Pancreas (tissue), 10 donors: ENCODE results near the gene DNMT3A. TPM values are rescaled to one million over a fixed set of nuclear protein-coding genes. Genes with fewer than 3 reads are reported as not detected.

Source experiments
- ATAC-seq, 4 donors: fragments of 200-7000 bp; cut with Tn5 transposase; one replicate each; pipeline versions ENCODE4 v1.8.0 to v1.9.1; 2020; ENCODE audit warnings: mild to moderate bottlenecking in 4 of 4, moderate library complexity in 4 of 4
- DNase-seq, 6 donors: peaks; one replicate each; pipeline ENCODE4 v3.0.0-alpha.2; 2020
- FAIRE-seq: peaks from 2 replicates; lab custom pipeline; 2012; peaks lifted over from hg19 to GRCh38; lab: Jason Lieb, UNC
- H3K27ac ChIP-seq, 4 donors: fragments of 200-600 bp; sonication (generic); 1 replicate in 3 of 4; 2 replicates in 1 of 4; pipeline versions ENCODE4 v1.5.0 to v1.8.0; 2020
- H3K27me3 ChIP-seq, 4 donors: fragments of 200-600 bp; one replicate each; pipeline ENCODE4 v1.8.0; 2021
- H3K36me3 ChIP-seq, 3 donors: fragments of 200-600 bp; sonication (generic) in 1 of 3; one replicate each; pipeline versions ENCODE4 v1.5.0 to v1.8.0; 2020 to 2021
- H3K4me1 ChIP-seq, 3 donors: fragments of 200-600 bp; one replicate each; pipeline ENCODE4 v1.8.0; 2021
- H3K4me3 ChIP-seq, 4 donors: fragments of 200-600 bp; sonication (generic) in 2 of 4; one replicate each; pipeline versions ENCODE4 v1.5.0 to v1.8.0; 2020 to 2021
- H3K9me3 ChIP-seq, 4 donors: fragments of 200-600 bp; one replicate each; pipeline ENCODE4 v1.8.0; 2021
- WGBS, 2 donors: extraction: QIAGEN DNeasy Blood & Tissue Kit; methylation state at CpG; one replicate each; pipeline ENCODE4 v1.1.7; 2013; 5-methylcytosine and 5-hydroxymethylcytosine counted together
- intact Hi-C, 3 donors: fragments of 100-400 bp; cut with DNase I; formaldehyde crosslinking; loops; one replicate each; pipeline versions ENCODE4 v1.11.1 to v1.14.2; 2022
- polyA plus RNA-seq, 2 donors: library from polyadenylated mRNA; stranded (reverse); fragments of 200-250 nt; gene quantifications; one replicate each; pipeline ENCODE4 v1.2.3, GENCODE V29; 2013
- total RNA-seq, 6 donors: library from RNA; stranded (reverse); fragmentation: NEBNext Ultra II Directional in 4 of 6; extraction: Animal tissue kit (Norgen Biotek cat#: 25700) in 4 of 6; gene quantifications; one replicate each; pipeline versions ENCODE4 v1.2.1 to v1.2.4, GENCODE V29; 2021 to 2023
- TF ChIP-seq, protein P1 (sequence below), 4 donors: fragments of 200-600 bp; sonication (generic) in 3 of 4; IDR thresholded peaks; one replicate each; pipeline versions ENCODE4 v1.5.0 to v1.8.0; 2021; ENCODE audit warnings: antibody characterized with exemption in 4 of 4
- donor health status: healthy with polysubstance abuse.
- donor health status: DM: no; HTN: no; CAD: no; lungs with moderate emphysema.
- donor health status: DM: no; HTN: no; CAD: no.
- donor health status: control.
- donor health status: control.
- donor health status: Bipolar disorder and iron deficiency.
- donor health status: DM: yes; HTN: yes; CAD: no.
- donor health status: DM: no; HTN: no; CAD: no.
- donor health status: DM: no; HTN: no; CAD: no.
- donor health status: DM: yes; HTN: yes; CAD: no.

DNMT3A gene
- total and polyA plus RNA-seq, 8 donors: 10.3 to 30.9 (median 17.5) TPM

DNA sequence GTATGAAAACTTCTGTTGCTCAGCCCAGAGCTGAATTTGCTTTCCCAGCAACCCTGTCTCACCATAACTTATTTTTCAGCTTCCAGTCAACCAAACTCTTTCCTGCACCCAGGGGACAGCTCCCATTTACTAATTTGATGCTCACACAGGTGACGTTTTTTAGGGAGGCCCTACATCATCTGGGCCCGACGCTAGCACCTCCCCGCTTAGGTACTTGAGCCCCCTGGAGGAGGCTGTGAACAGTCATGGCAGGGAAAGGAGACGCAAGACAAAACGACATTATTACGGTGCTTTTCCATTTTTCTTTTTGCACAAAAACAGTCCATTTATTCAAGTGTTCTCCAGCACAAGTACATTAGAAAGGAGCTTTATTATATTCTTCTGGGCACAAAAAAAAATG is 114.1 kb downstream of the DNMT3A start:
- no peak for DNase-seq
- ATAC-seq: no peak
- no peak overlapping the region for H3K27ac ChIP-seq
- TF ChIP-seq, protein P1, sequence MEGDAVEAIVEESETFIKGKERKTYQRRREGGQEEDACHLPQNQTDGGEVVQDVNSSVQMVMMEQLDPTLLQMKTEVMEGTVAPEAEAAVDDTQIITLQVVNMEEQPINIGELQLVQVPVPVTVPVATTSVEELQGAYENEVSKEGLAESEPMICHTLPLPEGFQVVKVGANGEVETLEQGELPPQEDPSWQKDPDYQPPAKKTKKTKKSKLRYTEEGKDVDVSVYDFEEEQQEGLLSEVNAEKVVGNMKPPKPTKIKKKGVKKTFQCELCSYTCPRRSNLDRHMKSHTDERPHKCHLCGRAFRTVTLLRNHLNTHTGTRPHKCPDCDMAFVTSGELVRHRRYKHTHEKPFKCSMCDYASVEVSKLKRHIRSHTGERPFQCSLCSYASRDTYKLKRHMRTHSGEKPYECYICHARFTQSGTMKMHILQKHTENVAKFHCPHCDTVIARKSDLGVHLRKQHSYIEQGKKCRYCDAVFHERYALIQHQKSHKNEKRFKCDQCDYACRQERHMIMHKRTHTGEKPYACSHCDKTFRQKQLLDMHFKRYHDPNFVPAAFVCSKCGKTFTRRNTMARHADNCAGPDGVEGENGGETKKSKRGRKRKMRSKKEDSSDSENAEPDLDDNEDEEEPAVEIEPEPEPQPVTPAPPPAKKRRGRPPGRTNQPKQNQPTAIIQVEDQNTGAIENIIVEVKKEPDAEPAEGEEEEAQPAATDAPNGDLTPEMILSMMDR (IDR thresholded peaks at IDR 0.05): no peak
- H3K9me3 ChIP-seq: no peaks in the 10 kb centered on the region
- H3K4me1 ChIP-seq: peaks cover 0 to 2% (median 0%) of the 10 kb centered on the region in 3 donors
- 81 to 87% methylated on average over 7 of the region's 7 CpGs for WGBS, 2 donors
- intact Hi-C loops: no loop called here
- H3K36me3 ChIP-seq: peaks cover 0 to 2% (median 0%) of the 10 kb centered on the region in 3 donors
- H3K27me3 ChIP-seq: no peaks in the 10 kb centered on the region
- no peak overlapping the region for H3K4me3 ChIP-seq
- no peak for FAIRE-seq

DNA sequence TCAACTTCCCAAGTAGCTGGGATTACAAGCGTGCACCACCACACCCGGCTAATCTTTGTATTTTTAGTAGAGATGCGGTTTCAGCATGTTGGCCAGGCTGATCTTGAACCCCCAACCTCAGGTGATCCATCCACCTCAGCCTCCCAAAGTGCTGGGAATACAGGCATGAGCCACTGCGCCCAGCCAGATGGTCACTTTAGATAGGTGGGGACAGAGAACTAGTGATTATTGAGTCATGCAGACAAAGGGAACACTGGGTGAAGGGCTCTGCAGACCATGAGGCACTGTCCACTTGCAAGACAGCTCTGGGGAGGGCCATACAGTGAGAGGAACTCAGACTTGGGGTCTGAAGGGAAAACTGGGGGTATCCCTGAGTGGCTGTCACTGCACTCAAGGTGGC is 114.9 kb downstream of the DNMT3A start:
- Histone ChIP-seq H3K27me3 (no peaks in the 10 kb centered on the region), H3K27ac (no peak overlapping the region), H3K36me3 (no peaks in the 10 kb centered on the region), H3K9me3 (no peaks in the 10 kb centered on the region), H3K4me3 (no peak overlapping the region), H3K4me1 (peaks cover 0 to 2% (median 0%) of the 10 kb centered on the region in 3 donors)
- no peak for ATAC-seq
- TF ChIP-seq, protein P1 (IDR thresholded peaks at IDR 0.05): no peak
- no peak for FAIRE-seq
- WGBS, 2 donors: 97 to 98% methylated on average over 4 of the region's 4 CpGs
- DNase-seq: no peak
- intact Hi-C loops: no loop called here

DNA sequence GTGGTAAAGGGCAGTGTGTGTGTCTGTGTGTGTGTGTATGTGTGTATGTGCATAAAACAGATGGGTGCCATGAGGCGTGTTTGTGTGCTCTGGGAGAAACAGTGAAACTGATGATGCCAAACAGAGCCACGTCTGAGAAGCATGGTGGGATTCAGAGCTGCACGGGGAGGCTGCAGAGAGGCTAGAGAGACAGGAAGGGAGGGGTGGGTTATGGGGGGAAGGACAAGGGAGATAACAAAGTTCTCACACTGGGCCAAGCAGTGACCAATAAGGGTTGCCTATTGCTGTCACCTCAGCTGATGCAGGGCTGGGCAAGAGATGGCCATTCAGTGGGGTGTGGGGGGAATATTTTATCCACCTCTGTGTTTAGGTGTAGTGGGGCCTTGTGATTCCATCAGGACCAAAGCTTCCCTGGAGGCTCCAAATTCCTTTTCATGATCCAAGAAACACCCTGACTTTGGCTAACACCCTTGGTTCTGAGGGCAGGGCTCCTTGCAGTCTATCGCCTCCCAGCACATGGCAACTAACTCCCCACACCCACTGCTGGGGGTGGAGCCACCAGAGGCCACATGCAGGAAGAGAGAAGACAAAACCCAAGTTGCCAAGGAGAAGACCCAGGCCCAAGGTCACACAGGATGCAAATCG is 119.1 kb downstream of the DNMT3A start:
- intact Hi-C loops: no loop called here
- no peak for DNase-seq
- H3K9me3 ChIP-seq: no peaks in the 10 kb centered on the region
- ATAC-seq: no peak
- no peaks in the 10 kb centered on the region for H3K36me3 ChIP-seq
- no peak for FAIRE-seq
- no peak overlapping the region for H3K27ac ChIP-seq
- H3K4me1 ChIP-seq: no peaks in the 10 kb centered on the region
- H3K27me3 ChIP-seq: no peaks in the 10 kb centered on the region
- TF ChIP-seq, protein P1 (IDR thresholded peaks at IDR 0.05): no peak
- no peak overlapping the region for H3K4me3 ChIP-seq
- WGBS, 2 donors: 75 to 82% methylated on average over 5 of the region's 5 CpGs

DNA sequence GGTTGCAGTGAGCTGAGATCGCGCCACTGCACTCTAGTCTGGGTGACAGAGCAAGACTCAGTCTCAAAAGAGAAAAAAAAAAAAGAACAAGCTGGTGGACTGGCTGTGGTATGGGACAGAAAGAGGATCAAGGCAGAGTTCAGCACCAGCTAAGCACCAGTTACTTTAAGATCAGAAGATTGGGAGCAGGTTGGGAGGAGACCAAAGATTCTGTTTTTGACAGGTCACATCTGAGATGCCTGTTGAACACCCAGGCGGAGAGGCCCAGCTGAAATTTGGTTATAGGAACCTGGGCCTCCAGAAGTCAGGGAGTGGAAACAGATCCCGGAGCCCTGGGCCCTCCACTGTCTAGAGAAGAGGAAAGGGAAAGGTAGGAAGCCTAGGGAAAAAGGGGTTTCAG is 120.1 kb downstream of the DNMT3A start:
- FAIRE-seq (no peak), DNase-seq (no peak), ATAC-seq (no peak)
- intact Hi-C loops: no loop called here
- no peak overlapping the region for H3K27ac ChIP-seq
- H3K9me3 ChIP-seq: no peaks in the 10 kb centered on the region
- no peak overlapping the region for H3K4me3 ChIP-seq
- no peaks in the 10 kb centered on the region for H3K27me3 ChIP-seq
- TF ChIP-seq, protein P1 (IDR thresholded peaks at IDR 0.05): no peak
- peaks cover 0 to 3% (median 0%) of the 10 kb centered on the region in 3 donors for H3K4me1 ChIP-seq
- no peaks in the 10 kb centered on the region for H3K36me3 ChIP-seq
- whole genome bisulfite sequencing, 2 donors: 88 to 98% methylated on average over 4 of the region's 4 CpGs

DNA sequence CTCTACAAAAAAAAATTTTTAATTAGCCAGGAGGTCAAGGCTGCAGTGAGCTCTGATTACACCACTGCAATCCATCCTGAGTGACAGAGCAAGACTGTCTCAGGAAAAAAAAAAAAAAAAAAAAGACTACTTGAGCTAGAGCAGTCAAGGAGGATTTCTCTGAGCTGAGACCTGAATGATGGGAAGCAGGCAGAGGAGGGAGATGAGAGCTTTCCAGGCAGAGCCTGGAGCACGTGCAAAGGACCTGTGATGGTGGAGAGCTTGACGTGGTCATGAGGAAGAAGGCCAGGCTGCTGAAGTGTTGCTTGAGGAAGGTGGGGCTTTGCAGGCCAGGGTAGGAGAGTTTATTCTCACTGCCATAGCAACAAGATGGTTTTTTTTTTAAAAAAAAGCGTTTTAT is 121.4 kb downstream of the DNMT3A start:
- no peaks in the 10 kb centered on the region for H3K36me3 ChIP-seq
- TF ChIP-seq, protein P1 (IDR thresholded peaks at IDR 0.05): no peak
- H3K9me3 ChIP-seq: no peaks in the 10 kb centered on the region
- 90 to 93% methylated on average over 3 of the region's 3 CpGs for WGBS, 2 donors
- H3K27me3 ChIP-seq: no peaks in the 10 kb centered on the region
- intact Hi-C loops: no loop called here
- no peak for FAIRE-seq
- no peak overlapping the region for H3K27ac ChIP-seq
- peaks cover 0 to 5% (median 0%) of the 10 kb centered on the region in 3 donors for H3K4me1 ChIP-seq
- H3K4me3 ChIP-seq: no peak overlapping the region
- ATAC-seq: no peak
- no peak for DNase-seq
